ENCODE measurements around the gene TMX4.

GRCh38 chr20:7996898-7997297, 22.7 kb downstream of the TMX4 start:
- TF ChIP-seq TAF1 (IDR thresholded peaks at IDR 0.05; ENCODE audit: low read depth, low read length) (no peak), POLR2AphosphoS5 (IDR thresholded peaks at IDR 0.05; ENCODE audit: low read depth, low read length) (no peak), POLR2A (IDR thresholded peaks at IDR 0.05; ENCODE audit: low read depth, low read length) (no peak)
